HG02610 (cell line): ENCODE measurements around the gene OR2Y1.
"Not testable (repeated sequence)": the region's sequence is repeated elsewhere in the genome, so short reads cannot be mapped to it uniquely, and the experiment has no call there.

ENCODE experiments used
- ATAC-seq: cut with Tn5 transposase; IDR thresholded peaks from one replicate; pipeline ENCODE4 v1.9.1; 2021; ENCODE audit warnings: mild to moderate bottlenecking, moderate library complexity; ENCODE audit not compliant: unreplicated experiment

The OR2Y1 gene

GRCh38 chr5:180739958-180740357, at the start of gene OR2Y1:
OR2Y1 (minus strand) TSS chr5:180740058; CDS start chr5:180740058, 0 bp downstream.
- no peak for ATAC-seq

DNA sequence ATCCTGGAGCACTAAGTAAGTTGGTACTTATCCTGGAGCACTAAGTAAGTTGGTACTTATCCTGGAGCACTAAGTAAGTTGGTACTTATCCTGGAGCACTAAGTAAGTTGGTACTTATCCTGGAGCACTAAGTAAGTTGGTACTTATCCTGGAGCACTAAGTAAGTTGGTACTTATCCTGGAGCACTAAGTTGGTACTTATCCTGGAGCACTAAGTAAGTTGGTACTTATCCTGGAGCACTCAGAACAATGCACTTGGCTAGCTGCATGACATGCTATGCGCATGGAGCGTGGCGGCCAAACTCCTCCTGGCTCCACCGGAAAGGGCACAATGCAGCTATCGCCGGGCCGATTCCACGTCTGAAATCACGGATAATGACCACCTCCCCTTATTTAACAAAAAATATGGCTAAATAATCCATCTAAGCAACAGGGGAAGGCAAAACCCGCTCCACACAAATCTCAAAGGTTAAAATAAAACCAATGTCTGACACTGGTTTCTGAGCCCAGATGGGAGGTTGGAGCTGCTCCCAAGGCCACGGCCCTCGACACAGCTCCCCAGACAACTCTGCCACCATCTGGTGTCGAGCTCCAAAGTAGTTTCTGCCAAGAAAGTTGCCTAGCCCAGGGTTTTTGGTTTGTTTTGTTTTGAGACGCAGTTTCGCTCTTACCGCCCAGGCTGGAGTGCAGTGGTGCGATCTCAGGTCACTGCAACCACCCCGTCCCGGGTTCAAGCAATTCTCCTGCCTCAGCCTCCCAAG, 49.0 kb upstream of the OR2Y1 start:
- ATAC-seq: not testable (repeated sequence)

GRCh38 chr5:180787711-180788431, 48.0 kb upstream of the OR2Y1 start:
- no peak for ATAC-seq

DNA sequence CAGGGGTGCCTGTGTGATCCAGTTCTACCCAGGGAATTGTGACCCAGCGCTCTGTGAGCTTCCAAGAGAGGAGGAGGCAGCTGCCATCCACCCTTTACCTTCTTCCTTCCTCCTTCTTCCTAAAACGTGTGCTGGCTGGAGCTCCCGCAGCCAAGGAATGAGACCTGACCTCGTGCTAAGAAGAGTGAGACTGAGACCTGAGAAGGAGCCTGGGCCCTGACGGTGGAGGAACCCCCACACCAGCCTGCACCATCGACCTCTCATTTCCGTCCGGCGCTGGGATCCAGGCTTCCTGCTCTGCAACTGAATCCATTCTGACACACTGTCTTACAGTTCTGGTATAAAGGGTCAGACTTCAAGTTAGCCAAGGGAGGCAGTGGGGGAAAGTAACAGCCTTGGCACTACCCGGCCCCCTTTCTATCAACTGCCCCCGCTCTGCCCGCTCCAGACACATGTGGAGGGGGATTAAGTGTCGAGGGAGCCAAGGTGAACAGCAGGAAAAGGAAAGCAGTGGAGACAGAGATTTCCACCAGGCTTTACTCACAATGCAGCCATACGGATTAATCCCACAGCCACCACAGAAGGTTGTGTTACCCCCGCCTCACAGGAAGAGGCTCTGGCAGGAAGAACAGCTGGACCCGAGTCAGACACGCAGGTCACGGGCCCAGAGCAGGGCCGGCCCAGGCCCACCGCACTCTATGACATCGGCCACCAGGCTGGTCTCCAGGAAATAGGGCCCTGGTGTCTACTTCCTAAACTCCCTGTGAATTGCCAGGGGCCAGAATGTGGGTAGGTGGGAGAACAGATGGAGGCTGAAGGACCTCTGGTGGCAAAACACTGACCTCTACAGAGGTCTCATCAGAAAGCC, 46.9 kb upstream of the OR2Y1 start:
- no peak for ATAC-seq

DNA sequence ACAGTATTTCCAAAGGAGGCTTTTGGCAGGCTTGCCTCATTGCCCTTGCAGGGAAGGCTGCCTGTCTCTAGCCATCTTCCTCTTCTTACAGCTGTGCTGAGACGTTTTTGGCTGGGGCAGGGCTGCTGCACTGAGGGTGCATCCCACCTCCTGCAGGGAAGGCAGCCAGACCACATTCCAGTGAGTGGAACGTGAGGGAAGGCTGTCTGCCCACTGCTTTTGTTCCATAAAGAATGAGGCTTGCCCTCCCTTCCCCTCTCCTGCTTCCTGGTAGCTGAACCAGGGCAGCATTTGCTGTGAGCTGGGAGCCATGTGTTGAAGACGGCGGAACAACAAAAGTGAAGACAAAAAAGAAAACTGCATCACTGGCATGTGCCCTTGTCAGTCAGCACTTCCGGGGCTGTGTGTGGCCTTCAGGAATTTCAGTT, 46.0 kb upstream of the OR2Y1 start:
- ATAC-seq: no peak

- ATAC-seq: no peak
These were observed 45.4 kb upstream of the OR2Y1 start for GRCh38 chr5:180785121-180785781.

DNA sequence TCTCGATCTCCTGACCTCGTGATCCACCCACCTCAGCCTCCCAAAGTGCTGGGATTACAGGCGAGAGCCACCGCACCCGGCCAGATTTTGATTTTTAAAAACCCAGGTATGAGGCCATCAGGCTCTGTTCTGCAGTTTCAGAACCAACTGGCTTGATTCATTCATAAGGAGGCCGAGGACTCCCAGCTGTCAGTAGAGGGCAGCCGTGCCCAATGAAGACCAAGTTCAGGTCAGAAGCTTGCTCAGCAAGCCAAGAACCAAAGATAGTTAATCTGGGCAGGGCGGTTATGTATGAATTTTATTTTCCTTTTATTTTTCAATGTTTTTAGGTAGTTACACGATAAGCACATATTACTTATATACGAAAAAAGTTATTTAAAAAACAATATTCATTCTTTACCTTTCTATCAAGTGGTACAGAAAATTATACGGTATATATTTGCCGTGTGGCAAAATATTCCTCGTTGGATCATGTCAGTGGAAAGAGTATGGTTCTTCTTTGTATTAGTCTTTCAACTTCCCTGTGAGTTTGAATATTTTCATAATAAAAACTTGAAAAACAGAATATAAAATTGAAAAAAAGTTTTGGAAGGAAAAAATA, 44.7 kb upstream of the OR2Y1 start:
- no peak for ATAC-seq

DNA sequence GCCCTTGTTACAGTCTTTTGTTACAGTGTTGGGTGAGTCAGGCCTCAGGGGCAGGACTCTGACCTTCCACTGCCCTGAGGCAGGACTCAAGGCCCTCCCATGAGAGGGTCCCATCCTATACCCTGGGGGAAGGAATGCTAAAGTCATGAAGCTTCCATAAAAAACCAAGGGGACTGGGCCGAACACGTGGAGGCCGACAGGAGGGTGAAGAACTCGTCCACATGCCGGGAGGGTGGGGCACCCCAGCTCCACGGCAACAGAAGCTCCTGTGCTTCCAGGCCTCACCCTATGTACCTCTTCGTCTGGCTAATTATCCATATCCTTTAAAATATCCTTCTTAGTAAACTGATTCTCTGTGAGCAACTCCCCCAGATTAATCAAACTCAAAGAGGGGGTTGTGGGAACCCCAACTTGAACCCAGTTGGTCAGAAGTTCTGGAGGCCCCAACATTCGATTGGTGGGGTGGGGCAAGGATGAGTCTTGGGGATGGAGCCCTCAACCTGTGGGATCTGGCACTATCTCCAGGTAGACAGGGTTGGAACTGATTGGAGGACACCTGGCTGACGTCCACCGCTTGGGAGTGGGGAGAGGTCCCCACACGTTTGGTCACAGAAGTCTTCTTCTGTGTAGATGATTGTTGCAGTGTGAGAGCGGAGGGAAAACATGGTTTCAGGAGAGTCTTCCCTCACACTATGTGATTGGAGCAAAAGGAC, 43.6 kb upstream of the OR2Y1 start:
- ATAC-seq: no peak

DNA sequence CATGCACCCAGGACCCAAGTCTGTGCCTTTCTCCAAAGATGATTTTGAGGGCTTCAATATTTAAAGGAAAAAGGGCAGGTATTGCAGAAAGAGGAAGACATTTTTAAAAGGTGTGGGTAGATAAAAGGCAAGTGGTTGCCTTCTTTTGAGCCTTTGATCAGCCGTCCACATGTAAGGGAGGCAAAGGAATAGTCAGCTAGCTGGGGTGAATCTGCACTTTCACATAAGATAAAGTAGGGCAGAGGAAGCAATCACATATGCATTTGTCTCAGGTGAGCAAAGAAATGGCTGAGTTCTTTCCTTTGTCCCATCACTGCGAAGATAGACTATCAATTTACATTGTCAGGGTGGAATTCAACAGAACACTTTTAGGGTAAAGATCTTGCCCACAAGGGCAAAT, 42.9 kb upstream of the OR2Y1 start:
- no peak for ATAC-seq

DNA sequence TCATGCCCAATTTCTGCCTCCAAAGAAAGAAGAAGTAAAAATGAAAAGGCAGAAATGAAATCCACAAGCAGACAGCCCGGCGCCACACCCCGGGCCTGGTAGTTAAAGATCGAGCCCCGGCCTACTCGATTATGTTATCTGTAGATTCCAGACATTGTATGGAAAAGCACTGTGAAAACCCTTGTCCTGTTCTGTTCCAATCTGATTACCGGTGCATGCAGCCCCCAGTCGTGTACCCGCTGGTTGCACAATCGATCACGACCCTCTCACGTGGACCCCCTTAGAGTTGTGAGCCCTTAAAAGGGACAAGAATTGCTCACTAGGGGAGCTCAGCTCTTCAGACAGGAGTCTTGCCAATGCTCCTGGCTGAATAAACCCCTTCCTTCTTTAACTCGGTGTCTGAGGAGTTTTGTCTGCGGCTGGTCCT, 42.1 kb upstream of the OR2Y1 start:
- not testable (repeated sequence) for ATAC-seq

GRCh38 chr5:180779985-180780610, 40.2 kb upstream of the OR2Y1 start:
- no peak for ATAC-seq

GRCh38 chr5:180777475-180777874, 37.6 kb upstream of the OR2Y1 start:
- no peak for ATAC-seq

DNA sequence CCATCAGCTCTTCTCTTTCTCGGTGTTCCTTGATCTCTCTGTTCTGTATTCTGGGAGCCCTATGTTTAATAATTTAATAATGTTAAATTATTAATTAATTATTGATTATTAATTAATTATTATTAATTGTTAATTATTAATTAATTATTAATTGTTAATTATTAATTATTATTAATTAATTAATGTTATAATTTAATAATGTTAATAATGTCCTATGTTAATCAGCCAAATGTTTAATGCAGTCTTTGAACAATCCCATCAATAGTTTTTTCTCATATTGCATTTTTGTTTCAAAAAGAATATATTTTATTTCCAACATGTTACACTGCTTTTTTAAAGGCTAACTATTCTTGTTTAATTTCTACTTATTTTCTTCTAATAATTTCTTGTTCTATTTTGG, 36.5 kb upstream of the OR2Y1 start:
- ATAC-seq: no peak

DNA sequence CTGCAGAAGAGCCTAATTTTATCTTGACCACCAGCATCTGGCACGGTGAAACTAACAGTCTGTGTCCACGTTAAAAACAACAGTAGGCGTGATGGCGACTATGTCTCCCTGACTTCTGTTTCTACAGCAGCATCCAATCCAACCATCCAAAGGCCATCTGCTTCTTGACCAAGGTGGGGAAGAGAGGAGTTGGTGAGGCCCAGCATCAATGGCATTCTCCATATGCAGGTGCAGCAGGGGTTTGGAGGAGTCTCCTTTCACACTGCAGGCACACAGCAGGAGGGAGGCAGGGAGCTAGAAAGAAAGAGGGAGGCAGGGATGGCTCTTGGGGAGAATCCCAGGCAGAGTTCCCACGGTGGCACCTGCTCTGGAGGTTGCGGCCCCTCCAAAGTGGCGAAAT, 35.8 kb upstream of the OR2Y1 start:
- no peak for ATAC-seq

DNA sequence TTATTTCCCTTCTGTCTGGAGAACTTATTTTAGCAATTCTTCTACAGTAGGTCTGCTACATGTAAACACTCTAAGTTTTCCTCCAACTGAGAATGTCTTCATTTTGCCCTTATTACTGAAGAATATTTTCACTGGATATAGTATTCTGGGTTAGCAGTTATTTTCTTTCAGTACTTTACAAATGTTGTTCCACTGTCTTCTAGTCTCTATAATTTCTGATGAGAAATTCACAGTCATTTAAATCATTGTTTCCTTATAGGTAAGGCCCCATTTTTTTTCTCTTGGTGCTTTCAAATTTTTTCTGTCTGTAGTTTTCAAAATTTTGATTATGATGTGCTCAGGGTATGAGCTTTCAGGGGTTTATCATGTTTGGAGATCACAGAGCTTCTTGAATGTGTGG, 32.0 kb upstream of the OR2Y1 start:
- no peak for ATAC-seq

GRCh38 chr5:180769821-180770220, 30.0 kb upstream of the OR2Y1 start:
- no peak for ATAC-seq

DNA sequence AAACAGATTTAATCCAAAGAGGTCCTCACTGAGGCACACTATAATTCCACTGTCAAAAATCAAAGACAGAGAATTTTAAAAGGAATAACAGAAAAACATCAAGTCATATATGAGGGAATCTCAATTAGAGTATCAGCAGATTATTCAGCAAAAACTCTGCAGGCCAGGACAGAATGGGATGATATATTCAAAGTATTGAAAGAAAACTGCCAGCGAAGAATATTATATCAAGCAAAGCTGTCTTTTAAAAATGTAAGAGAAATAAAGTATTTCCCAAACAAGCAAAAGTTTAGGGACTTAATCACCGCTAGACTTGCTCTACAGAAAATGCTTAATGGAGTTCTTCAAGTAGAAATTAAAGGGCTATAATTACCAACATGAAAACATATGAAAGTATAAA, 15.7 kb upstream of the OR2Y1 start:
- no peak for ATAC-seq

DNA sequence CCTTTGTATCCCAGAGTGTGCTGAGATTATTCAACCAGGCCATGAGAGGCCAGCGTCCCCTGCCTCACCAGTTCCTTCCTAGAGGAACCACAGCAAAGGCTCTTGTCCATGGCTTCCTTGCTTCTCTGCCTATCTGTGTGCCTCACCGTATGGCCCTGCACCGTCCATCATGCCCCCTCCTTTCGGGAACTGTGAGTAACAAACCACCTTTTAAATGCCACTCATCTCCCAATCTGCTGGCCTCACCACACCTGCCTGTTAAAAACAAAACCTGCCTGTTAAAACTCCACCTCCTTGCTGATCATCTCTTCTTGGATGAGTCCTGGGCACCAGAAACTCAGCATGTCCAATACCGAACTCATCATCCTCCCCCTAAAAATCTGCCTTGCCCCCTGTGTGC, 4.4 kb upstream of the OR2Y1 start:
- no peak for ATAC-seq

DNA sequence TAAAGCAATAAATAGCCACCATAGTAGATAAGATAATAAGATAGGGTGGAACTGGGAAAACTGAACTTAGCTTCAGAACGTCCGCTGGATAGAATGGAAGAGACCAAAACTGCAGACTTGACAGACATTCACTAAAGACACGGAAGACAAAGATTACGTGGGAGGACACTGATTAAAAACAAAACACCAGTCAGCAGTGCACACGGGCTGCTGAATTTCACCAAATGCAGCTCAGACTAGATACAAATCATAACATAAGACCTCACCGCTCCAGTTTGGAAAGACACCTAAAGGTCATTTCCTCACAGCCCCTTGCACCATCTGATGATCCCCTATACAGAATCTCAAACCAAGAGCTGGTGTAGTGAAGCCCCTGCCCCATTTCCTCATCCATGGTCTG, 2.9 kb upstream of the OR2Y1 start:
- no peak for ATAC-seq
